ENCODE results near the gene USP20.

DNA sequence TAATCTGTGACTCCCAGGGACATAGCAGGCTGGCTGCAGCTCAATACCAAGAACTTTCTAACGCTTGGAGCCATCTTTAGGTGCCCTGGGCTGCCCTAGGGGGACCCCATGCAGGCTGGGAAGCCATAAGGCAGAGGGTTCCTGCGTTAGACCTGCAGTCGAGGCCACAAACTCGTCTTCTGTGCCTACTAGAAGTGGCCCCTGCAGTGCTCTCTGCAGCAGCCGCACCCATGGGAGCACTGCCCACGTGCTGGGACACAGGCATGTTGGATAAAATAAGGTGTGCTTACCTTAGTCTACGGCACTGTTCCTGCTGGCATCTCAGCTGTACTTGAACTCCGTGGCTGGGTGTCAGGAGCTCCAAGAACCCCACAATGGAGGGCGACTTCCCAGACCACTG is 22.9 kb upstream of the USP20 start:
- TF ChIP-seq, protein P1, sequence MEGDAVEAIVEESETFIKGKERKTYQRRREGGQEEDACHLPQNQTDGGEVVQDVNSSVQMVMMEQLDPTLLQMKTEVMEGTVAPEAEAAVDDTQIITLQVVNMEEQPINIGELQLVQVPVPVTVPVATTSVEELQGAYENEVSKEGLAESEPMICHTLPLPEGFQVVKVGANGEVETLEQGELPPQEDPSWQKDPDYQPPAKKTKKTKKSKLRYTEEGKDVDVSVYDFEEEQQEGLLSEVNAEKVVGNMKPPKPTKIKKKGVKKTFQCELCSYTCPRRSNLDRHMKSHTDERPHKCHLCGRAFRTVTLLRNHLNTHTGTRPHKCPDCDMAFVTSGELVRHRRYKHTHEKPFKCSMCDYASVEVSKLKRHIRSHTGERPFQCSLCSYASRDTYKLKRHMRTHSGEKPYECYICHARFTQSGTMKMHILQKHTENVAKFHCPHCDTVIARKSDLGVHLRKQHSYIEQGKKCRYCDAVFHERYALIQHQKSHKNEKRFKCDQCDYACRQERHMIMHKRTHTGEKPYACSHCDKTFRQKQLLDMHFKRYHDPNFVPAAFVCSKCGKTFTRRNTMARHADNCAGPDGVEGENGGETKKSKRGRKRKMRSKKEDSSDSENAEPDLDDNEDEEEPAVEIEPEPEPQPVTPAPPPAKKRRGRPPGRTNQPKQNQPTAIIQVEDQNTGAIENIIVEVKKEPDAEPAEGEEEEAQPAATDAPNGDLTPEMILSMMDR (IDR thresholded peaks at IDR 0.05): no peak
- TF ChIP-seq, protein P2, sequence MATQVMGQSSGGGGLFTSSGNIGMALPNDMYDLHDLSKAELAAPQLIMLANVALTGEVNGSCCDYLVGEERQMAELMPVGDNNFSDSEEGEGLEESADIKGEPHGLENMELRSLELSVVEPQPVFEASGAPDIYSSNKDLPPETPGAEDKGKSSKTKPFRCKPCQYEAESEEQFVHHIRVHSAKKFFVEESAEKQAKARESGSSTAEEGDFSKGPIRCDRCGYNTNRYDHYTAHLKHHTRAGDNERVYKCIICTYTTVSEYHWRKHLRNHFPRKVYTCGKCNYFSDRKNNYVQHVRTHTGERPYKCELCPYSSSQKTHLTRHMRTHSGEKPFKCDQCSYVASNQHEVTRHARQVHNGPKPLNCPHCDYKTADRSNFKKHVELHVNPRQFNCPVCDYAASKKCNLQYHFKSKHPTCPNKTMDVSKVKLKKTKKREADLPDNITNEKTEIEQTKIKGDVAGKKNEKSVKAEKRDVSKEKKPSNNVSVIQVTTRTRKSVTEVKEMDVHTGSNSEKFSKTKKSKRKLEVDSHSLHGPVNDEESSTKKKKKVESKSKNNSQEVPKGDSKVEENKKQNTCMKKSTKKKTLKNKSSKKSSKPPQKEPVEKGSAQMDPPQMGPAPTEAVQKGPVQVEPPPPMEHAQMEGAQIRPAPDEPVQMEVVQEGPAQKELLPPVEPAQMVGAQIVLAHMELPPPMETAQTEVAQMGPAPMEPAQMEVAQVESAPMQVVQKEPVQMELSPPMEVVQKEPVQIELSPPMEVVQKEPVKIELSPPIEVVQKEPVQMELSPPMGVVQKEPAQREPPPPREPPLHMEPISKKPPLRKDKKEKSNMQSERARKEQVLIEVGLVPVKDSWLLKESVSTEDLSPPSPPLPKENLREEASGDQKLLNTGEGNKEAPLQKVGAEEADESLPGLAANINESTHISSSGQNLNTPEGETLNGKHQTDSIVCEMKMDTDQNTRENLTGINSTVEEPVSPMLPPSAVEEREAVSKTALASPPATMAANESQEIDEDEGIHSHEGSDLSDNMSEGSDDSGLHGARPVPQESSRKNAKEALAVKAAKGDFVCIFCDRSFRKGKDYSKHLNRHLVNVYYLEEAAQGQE (IDR thresholded peaks at IDR 0.05; ENCODE audit: insufficient read depth in 1 of 2, low read depth in 2 of 2, low read length in 1 of 2): no peak
- TF ChIP-seq SIN3A (IDR thresholded peaks at IDR 0.05; ENCODE audit: borderline replicate concordance, insufficient read depth, low read depth, low read length) (no peak), POLR2AphosphoS5 (IDR thresholded peaks at IDR 0.05; ENCODE audit: low read depth, low read length) (no peak), TCF7L2 (IDR thresholded peaks at IDR 0.05; ENCODE audit: low read depth, low read length) (no peak)
